ENCODE data around the gene EDN3. TPM values are rescaled to one million over a fixed set of nuclear protein-coding genes. Genes with fewer than 3 reads are reported as not detected.

EDN3 gene
- total and polyA plus RNA-seq, 2 donors (not counting 3 experiments of a cell fraction or from before 2014, with no cell fraction given), result not detected

- FAIRE-seq, result no peak
- intact Hi-C loops (cut with micrococcal nuclease), result no loop called here
- dilution Hi-C loops (cut with MboI; ENCODE audit: extremely low pct_ligation_motif_present, low sequenced_read_pairs), result no loop called here
- Histone ChIP-seq H3K36me3 (ENCODE audit: control insufficient read depth in 2 of 2, extremely low read depth in 1 of 2, insufficient read depth in 2 of 2, low read length in 2 of 2) (no peaks in the 10 kb centered on the region), H3K9me1 (replicated peaks; ENCODE audit: control insufficient read depth, extremely low read depth, insufficient read depth, low read length) (no peaks in the 10 kb centered on the region), H3K9ac (replicated peaks; ENCODE audit: extremely low read depth, insufficient read depth, low read length) (no peak overlapping the region), H3K27me3 (ENCODE audit: control insufficient read depth in 2 of 2, insufficient read depth in 2 of 2, low read length in 2 of 2) (no peaks in the 10 kb centered on the region), H3K27ac (ENCODE audit: insufficient read depth, low read depth, low read length) (no peak overlapping the region), H3K4me2 (ENCODE audit: insufficient read depth, low read length) (no peak overlapping the region), H3K9me3 (replicated peaks; ENCODE audit: control insufficient read depth, insufficient read depth, low read length) (no peaks in the 10 kb centered on the region), H3K4me1 (ENCODE audit: control insufficient read depth, extremely low read depth, insufficient read depth, low read length) (no peaks in the 10 kb centered on the region), H4K20me1 (replicated peaks; ENCODE audit: control insufficient read depth, extremely low read depth, insufficient read depth, low read length) (no peaks in the 10 kb centered on the region), H2AFZ (ENCODE audit: low read depth, low read length) (no peak overlapping the region), H3K79me2 (ENCODE audit: control insufficient read depth, insufficient read depth, low read length) (no peaks in the 10 kb centered on the region), H3K4me3 (replicated peaks in 1 of 3; ENCODE audit: insufficient read depth in 1 of 3, low read depth in 1 of 3, low read length in 3 of 3) (no peak overlapping the region)
- BruUV-seq (replicated peaks), result no TSS peak
- no peak for DNase-seq (ENCODE audit: low read depth, low spot score)
- no peak for TF ChIP-seq MYC (IDR thresholded peaks at IDR 0.05; ENCODE audit: low read depth, low read length)
- no peak for TF ChIP-seq GATA2 (IDR thresholded peaks at IDR 0.05; ENCODE audit: insufficient read depth, insufficient read length, low read depth, low read length)
- TF ChIP-seq EZH2 (IDR thresholded peaks at IDR 0.05; ENCODE audit: borderline replicate concordance, low read depth, low read length, severe bottlenecking), result no peak
- no peak for TF ChIP-seq FOS (IDR thresholded peaks at IDR 0.05; ENCODE audit: borderline replicate concordance, insufficient read depth, low read length)
- no peak for TF ChIP-seq POLR2A (IDR thresholded peaks at IDR 0.05; ENCODE audit: low read depth, low read length)
- TF ChIP-seq, protein P1, sequence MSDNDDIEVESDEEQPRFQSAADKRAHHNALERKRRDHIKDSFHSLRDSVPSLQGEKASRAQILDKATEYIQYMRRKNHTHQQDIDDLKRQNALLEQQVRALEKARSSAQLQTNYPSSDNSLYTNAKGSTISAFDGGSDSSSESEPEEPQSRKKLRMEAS (IDR thresholded peaks at IDR 0.05; ENCODE audit: insufficient read depth, insufficient read length), result no peak
- TF ChIP-seq POLR2AphosphoS5 (IDR thresholded peaks at IDR 0.05; ENCODE audit: insufficient read depth, low read depth, low read length), result no peak
- no peak for TF ChIP-seq JUN (IDR thresholded peaks at IDR 0.05; ENCODE audit: borderline replicate concordance, insufficient read depth, insufficient read length, low read depth)
- no peak for TF ChIP-seq CTCF (IDR thresholded peaks at IDR 0.05; ENCODE audit: extremely low read depth in 1 of 2, insufficient read depth in 1 of 2, low read depth in 1 of 2, low read length in 2 of 2)
- ChIA-PET CTCF (no interaction called here), POLR2A (no interaction called here)
Measured at GRCh38 chr20:59301343-59302007, 1.1 kb downstream of the EDN3 start.

Data from endothelial cell of umbilical vein (primary cell).